Activated CD4-positive, alpha-beta memory T cell treated with anti-CD3 and anti-CD28 coated beads, Interleukin-2, amount 10 ng/mL, durations not matched to agents 7 days and 5 days (primary cell): ENCODE measurements around the gene MTMR10. TPM values are rescaled to one million over a fixed set of nuclear protein-coding genes. Genes with fewer than 3 reads are reported as not detected.
A peak's percentile ranks its signal among the peaks of the same experiment; 100 is the strongest.

Experiments used
- CTCF ChIA-PET: fragments of 350-600 bp; sonication (Branson Sonifier 250); formaldehyde crosslinking; loops from one replicate; lab custom pipeline; 2021; ENCODE audit warnings: antibody characterized with exemption, inconsistent platforms; lab: Charles Lee
- POLR2A ChIA-PET: fragments of 350-600 bp; sonication (Branson Sonifier 250); formaldehyde crosslinking; loops from one replicate; lab custom pipeline; 2021; ENCODE audit warnings: antibody characterized with exemption; lab: Charles Lee
- DNase-seq: peaks from one replicate; pipeline ENCODE4 v3.0.0-alpha.2; 2020
- H3K27ac Mint-ChIP-seq: one replicate; pipeline ENCODE4 v1.8.0; 2021; ENCODE audit warnings: mild to moderate bottlenecking, mixed read lengths
- H3K27me3 Mint-ChIP-seq: one replicate; pipeline ENCODE4 v1.8.0; 2021; ENCODE audit warnings: mixed read lengths
- H3K36me3 Mint-ChIP-seq: one replicate; pipeline ENCODE4 v1.8.0; 2021; ENCODE audit warnings: low read depth, mixed read lengths
- H3K4me1 Mint-ChIP-seq: one replicate; pipeline ENCODE4 v1.8.0; 2021; ENCODE audit warnings: mixed read lengths
- H3K4me3 Mint-ChIP-seq: one replicate; pipeline ENCODE4 v1.8.0; 2021; ENCODE audit warnings: mild to moderate bottlenecking, mixed read lengths
- H3K9me3 Mint-ChIP-seq: one replicate; pipeline ENCODE4 v1.8.0; 2021; ENCODE audit warnings: mixed read lengths
- total RNA-seq, 2 experiments: library from RNA; stranded (reverse); gene quantifications; one replicate each; pipeline ENCODE4 v1.2.3, GENCODE V29; 2021

Gene MTMR10
- total RNA-seq, 2 experiments from 2014 or later, result 21.8 to 23.3 TPM

DNA sequence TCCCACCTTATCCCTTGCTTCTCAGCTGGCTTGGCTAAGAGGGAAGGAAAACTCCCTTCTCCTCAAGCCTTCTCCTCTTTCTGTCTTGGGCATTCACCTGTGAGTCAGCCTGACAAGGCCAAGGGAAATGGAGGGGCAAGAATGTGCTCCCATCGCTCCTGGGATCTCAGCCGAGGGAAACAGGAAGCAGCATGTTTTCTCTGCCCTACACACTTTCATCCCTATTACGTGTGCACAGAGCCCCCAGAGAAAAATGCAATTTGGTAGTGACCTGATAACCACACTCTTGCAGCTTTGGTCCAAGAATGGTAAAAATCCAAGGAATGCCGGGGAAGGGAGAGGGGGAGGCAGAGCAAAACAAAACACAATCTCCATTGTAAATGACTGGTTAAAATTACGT is 32.9 kb upstream of the MTMR10 start:
- no peaks in the 10 kb centered on the region for H3K9me3 Mint-ChIP-seq
- no peak overlapping the region for H3K4me3 Mint-ChIP-seq
- no peaks in the 10 kb centered on the region for H3K36me3 Mint-ChIP-seq
- ChIA-PET POLR2A (no interaction called here), CTCF (no interaction called here)
- H3K4me1 Mint-ChIP-seq, result peaks cover 2% of the 10 kb centered on the region
- no peak overlapping the region for H3K27ac Mint-ChIP-seq
- DNase-seq, result no peak
- peaks cover 32% of the 10 kb centered on the region for H3K27me3 Mint-ChIP-seq

DNA sequence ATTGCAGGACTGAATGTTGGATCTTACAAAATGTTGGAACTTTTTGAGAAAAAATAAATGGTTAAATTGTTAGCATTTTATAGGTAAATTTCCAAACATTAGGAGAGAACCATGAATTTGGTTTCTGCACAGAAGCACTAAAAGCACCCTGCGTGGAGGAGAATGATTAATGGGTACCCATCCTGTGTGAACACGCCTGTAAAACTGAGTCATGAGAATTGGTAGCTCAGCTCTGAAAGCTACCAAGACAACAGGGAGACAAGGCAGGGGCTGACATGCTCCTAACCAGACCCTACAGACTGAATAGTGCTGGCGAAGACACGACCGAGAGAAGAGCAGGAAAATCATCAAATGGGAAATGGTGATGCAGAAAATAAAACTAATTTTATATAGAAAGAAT is 32.4 kb upstream of the MTMR10 start:
- Mint-ChIP-seq H3K9me3 (no peaks in the 10 kb centered on the region), H3K4me1 (peaks cover 2% of the 10 kb centered on the region), H3K4me3 (no peak overlapping the region), H3K27me3 (peaks cover 27% of the 10 kb centered on the region), H3K27ac (no peak overlapping the region), H3K36me3 (no peaks in the 10 kb centered on the region)
- no peak for DNase-seq
- CTCF ChIA-PET, result no interaction called here
- POLR2A ChIA-PET, result no interaction called here

DNA sequence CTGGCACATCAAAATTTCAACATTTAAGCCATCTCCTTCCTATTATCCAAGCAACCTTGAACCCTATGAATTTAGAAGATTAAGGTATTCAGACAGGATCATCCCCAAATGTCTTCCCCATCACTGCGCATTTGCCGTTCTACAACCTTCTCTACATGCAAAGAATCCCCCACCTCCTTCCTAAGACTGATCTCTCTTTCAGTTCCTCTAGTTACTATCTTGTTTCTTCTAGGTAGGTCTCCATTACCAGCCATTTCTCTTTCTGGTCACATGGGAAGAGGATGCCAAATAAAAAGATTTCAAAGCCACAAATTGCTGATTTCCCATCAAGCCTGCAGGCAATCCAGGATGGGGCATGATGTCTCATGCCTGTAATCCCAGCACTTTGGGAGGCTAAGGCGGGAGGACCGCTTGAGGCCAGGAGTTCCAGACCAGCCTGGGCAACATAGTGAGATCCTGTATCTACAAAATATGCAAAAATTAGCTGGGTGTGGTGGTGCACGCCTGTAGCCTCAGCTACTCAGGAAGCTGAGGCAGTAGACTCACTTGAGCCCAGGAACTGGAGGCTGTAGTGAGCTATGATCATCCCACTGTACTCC is 29.7 kb upstream of the MTMR10 start:
- Mint-ChIP-seq H3K4me3 (no peak overlapping the region), H3K36me3 (no peaks in the 10 kb centered on the region), H3K27ac (no peak overlapping the region), H3K4me1 (peaks cover 2% of the 10 kb centered on the region), H3K9me3 (no peaks in the 10 kb centered on the region), H3K27me3 (peaks cover 18% of the 10 kb centered on the region)
- DNase-seq, result no peak
- ChIA-PET POLR2A (interaction anchor here (0.6 kb wide), 1 partner anchor 9 kb away, joined by 3 read pairs; no protein-coding TSS in a partner anchor), CTCF (interaction anchor here (0.7 kb wide), 1 partner anchor 24 kb away, joined by 3 read pairs; no protein-coding TSS in a partner anchor)

DNA sequence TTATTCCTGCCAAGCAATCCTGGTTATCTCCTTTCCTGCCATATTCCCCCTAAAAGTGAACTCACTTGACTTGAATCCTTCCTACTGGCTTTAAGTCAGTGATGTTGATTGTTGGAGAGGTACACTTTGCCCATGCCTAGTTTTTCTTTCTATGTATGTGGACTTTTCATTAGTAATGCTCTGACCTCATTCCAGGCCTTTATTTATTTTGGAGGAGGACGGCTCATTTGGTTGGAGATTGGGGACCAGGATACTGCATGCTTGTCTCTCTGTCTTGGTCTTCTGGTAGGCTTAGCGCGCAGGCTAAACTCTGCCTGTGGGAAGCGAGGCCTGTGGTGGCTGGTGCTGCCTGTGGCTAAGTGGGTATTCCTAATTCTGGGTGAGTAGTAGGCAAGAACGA is 29.1 kb upstream of the MTMR10 start:
- CTCF ChIA-PET, result no interaction called here
- Mint-ChIP-seq H3K9me3 (no peaks in the 10 kb centered on the region), H3K4me3 (no peak overlapping the region), H3K27ac (no peak overlapping the region), H3K36me3 (no peaks in the 10 kb centered on the region), H3K27me3 (peaks cover 20% of the 10 kb centered on the region), H3K4me1 (peaks cover 2% of the 10 kb centered on the region)
- no peak for DNase-seq
- POLR2A ChIA-PET, result no interaction called here

DNA sequence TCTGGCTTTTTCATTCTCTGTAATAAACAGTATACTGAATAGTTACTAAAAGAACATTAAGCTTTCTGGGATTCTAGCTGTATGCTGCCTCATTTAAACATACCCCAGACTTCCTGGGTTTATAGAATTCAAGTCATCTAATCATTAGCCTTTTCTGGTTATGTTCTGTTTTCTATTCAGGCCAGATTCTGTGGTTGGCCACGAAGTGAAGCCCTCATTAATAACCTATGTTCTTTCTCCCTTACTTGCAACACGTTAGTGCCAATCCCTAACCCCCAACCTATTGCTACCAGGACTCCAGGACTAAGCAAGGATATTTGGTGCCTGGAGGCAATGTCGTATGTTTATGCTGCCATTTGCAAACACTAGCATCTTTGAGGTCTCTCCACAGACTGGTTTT is 28.6 kb upstream of the MTMR10 start:
- no peaks in the 10 kb centered on the region for H3K9me3 Mint-ChIP-seq

DNA sequence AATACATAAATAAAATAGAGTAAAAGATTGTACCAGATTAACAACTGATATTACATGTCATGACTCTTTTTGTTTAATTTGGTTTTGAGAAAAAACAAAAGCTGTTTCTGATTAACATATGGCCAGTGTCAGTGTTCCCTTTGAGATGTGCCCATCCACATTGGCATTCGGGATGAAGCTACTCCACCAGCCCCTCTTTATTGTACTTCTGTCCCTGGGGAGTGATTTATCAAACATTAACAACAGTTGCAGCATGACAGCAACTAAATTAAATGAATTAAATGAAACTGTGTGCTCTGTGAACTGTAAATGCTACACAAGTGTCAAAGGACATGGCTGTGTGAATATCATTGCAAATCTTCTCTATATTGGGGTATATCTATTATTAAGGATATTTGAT is 25.9 kb upstream of the MTMR10 start:
- Mint-ChIP-seq H3K36me3 (peaks cover 11% of the 10 kb centered on the region), H3K4me3 (no peak overlapping the region), H3K4me1 (peaks cover 16% of the 10 kb centered on the region), H3K27ac (no peak overlapping the region), H3K27me3 (peaks cover 28% of the 10 kb centered on the region), H3K9me3 (peaks cover 7% of the 10 kb centered on the region)
- POLR2A ChIA-PET, result interaction anchor here (0.9 kb wide), 1 partner anchor 26 kb away, joined by 3 read pairs; the partner anchor contains the start of gene MTMR10
- DNase-seq, result no peak
- CTCF ChIA-PET, result interaction anchor here (0.6 to 1.6 kb wide), 2 partner anchors 29 to 111 kb away, joined by 3 to 4 read pairs; no protein-coding TSS in a partner anchor

More for the DNA sequence above, 28.6 kb upstream of the MTMR10 start:
- peaks cover 4% of the 10 kb centered on the region for H3K4me1 Mint-ChIP-seq
- POLR2A ChIA-PET, result no interaction called here
- H3K27ac Mint-ChIP-seq, result no peak overlapping the region
- peaks cover 20% of the 10 kb centered on the region for H3K27me3 Mint-ChIP-seq
- DNase-seq, result no peak
- no peaks in the 10 kb centered on the region for H3K36me3 Mint-ChIP-seq
- no peak overlapping the region for H3K4me3 Mint-ChIP-seq
- CTCF ChIA-PET, result no interaction called here

DNA sequence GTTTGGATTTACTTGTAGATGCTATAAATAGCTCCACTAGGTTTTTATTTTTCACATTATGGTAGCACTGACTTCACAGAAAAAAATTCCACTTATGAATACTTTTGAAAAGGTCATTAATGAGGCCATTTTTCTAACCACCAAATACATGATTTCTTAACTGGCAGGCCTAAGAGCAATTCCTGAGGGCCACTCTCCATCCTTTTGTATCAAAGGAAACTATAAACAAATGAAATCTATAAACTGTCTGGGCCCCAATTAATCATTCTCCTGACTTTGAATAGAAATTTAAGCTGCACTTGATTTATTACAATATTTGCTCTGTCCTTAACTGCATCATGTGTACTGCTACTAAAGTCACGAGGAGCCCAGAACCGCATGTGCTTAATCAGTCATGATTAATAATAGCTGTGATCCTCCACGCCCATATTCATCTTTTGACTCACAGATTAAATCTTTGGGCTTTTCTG is 25.1 kb upstream of the MTMR10 start:
- no peak for DNase-seq
- POLR2A ChIA-PET, result interaction anchor here (0.9 kb wide), 1 partner anchor 25 kb away, joined by 3 read pairs; the partner anchor contains the start of gene MTMR10
- H3K4me1 Mint-ChIP-seq, result peaks cover 16% of the 10 kb centered on the region
- no peak overlapping the region for H3K27ac Mint-ChIP-seq
- CTCF ChIA-PET, result no interaction called here
- peaks cover 13% of the 10 kb centered on the region for H3K9me3 Mint-ChIP-seq
- no peak overlapping the region for H3K4me3 Mint-ChIP-seq
- peaks cover 30% of the 10 kb centered on the region for H3K27me3 Mint-ChIP-seq
- H3K36me3 Mint-ChIP-seq, result peaks cover 12% of the 10 kb centered on the region

DNA sequence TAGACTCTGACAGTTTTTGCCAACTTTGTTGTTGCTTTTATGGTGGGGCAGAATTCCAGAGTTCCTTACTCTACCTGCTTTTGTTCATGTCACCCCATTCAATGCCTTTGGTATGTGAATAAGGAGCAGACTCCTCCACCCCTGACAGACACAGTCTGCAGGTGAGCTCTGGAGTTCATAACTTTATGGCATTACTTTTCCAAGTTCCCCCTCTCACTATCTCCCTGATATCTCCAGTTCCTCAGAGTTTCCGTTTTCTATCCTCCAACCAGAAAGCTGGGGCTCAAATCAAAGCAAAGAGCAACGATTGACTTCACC is 23.1 kb upstream of the MTMR10 start:
- CTCF ChIA-PET, result interaction anchor here (1.6 kb wide), 1 partner anchor 50 kb away, joined by 3 read pairs; no protein-coding TSS in a partner anchor
- POLR2A ChIA-PET, result interaction anchor here (1.4 kb wide), 2 partner anchors 9 to 23 kb away, joined by 6 to 9 read pairs; partner anchors contain the start of gene MTMR10
- Mint-ChIP-seq H3K36me3 (peaks cover 12% of the 10 kb centered on the region), H3K4me3 (no peak overlapping the region), H3K27ac (no peak overlapping the region), H3K9me3 (peaks cover 13% of the 10 kb centered on the region), H3K27me3 (peaks cover 35% of the 10 kb centered on the region), H3K4me1 (peaks cover 17% of the 10 kb centered on the region)
- no peak for DNase-seq

DNA sequence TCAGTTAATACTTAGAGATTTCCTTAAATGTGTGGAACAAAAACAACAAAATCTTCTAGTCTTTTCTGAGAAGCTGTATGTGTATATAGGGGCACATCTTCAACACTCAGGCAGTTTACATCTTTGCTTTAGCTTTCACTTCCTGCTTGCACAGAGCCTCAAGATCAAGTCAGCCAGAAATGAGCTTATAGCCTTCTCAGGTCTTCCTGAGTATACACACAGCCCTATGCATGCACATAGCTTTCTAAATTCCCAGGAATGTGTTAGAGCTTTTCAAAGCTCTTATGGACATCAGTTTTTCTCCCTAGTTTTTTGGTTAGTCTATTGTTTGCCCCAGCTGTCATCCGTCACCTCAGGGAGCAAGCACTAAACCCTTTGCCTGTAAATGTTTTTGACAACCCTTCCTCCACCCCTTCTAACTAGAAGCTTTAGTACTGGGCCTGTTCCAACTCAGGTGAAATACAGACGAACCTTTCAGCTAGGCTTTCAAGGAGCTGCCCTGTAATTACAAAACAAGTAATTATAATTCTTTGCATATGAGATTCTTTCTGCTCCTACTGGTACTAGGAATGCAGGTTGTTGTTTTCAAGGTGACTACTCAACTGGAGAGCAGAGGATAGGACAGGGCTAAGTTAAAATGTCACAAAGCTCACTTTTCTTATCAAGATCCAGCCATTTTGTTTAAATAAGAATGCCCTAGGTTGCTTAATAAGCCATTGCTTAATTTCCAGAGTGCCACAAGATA is 22.6 kb upstream of the MTMR10 start:
- no peak overlapping the region for H3K4me3 Mint-ChIP-seq

DNA sequence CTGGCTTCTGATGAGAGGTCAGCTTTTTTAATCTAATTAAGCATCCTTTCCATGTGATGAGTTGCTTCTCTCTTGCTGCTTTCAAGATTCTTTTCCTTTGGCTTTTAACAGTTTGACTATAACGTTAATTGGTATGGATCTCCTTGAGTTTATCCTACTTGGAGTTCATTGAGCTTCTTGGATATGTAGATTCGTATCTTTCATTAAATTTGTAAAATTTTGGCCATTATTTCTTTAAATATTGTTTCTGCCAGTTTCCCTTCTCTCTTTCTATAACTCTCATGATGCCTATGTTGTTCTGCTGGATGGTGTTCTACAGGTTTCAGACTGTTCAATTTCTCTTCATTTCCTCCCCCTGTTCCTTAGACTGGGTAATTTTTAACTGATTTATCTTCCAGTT is 21.0 kb upstream of the MTMR10 start:
- Mint-ChIP-seq H3K4me3 (no peak overlapping the region), H3K36me3 (peaks cover 12% of the 10 kb centered on the region), H3K4me1 (peaks cover 26% of the 10 kb centered on the region), H3K9me3 (peaks cover 13% of the 10 kb centered on the region), H3K27ac (no peak overlapping the region), H3K27me3 (peaks cover 43% of the 10 kb centered on the region)
- ChIA-PET CTCF (no interaction called here), POLR2A (interaction anchor here (1.3 kb wide), 1 partner anchor 20 kb away, joined by 4 read pairs; the partner anchor contains the start of gene MTMR10)
- no peak for DNase-seq

More for the DNA sequence above, 22.6 kb upstream of the MTMR10 start:
- DNase-seq, result no peak
- Mint-ChIP-seq H3K36me3 (peaks cover 12% of the 10 kb centered on the region), H3K4me1 (peaks cover 21% of the 10 kb centered on the region), H3K9me3 (peaks cover 13% of the 10 kb centered on the region), H3K27me3 (peaks cover 38% of the 10 kb centered on the region), H3K27ac (no peak overlapping the region)
- ChIA-PET CTCF (interaction anchor here (1.1 to 1.6 kb wide), 2 partner anchors 22 to 50 kb away, joined by 3 to 4 read pairs; partner anchors contain the start of gene MTMR10), POLR2A (interaction anchor here (1.4 kb wide), 2 partner anchors 8 to 22 kb away, joined by 6 to 9 read pairs; partner anchors contain the start of gene MTMR10)

DNA sequence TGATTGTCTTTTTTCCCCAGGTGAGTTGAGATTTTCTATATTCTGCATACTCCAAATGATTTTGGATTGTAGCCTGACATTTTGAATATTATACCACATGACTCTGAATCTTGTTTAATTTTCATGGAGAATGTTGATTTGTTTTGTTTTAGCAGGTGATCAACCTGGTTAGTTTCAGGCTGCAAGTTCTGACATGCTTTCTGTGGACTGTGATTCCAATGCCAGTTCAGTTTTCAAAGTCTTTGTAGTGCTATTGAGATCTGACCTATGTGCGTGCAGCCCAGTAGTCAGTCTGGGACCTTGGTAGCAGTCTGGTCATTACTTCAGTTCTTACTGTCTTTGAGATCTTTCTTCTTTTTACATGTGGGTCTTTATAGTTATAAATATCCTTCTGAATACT is 18.6 kb upstream of the MTMR10 start:
- peaks cover 33% of the 10 kb centered on the region for H3K4me1 Mint-ChIP-seq
- H3K27me3 Mint-ChIP-seq, result peaks cover 52% of the 10 kb centered on the region
- ChIA-PET POLR2A (no interaction called here), CTCF (no interaction called here)
- H3K36me3 Mint-ChIP-seq, result peaks cover 13% of the 10 kb centered on the region
- no peak for DNase-seq
- peaks cover 13% of the 10 kb centered on the region for H3K9me3 Mint-ChIP-seq
- no peak overlapping the region for H3K27ac Mint-ChIP-seq
- H3K4me3 Mint-ChIP-seq, result no peak overlapping the region

DNA sequence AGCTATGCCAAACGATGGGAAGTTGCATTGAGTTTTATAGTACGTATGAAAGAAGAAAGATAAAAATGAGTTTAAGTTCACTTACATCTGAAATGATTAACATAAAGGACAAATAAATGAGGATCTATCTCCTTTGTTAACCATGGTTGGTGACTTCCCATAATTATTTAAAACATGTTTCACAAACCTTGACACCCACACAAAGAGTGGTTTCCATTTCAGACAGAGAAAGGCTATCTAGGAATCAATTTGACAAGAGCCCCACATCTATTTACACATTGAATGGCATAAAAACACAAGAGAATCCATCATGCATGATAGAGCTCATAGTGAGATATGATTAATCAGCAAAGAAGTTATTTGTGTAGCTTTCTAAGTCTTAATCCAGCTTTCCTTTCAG is 14.2 kb upstream of the MTMR10 start:
- H3K9me3 Mint-ChIP-seq, result no peaks in the 10 kb centered on the region
- CTCF ChIA-PET, result interaction anchor here (1.5 to 1.6 kb wide), 2 partner anchors 15 to 25 kb away, joined by 4 read pairs; partner anchors contain the start of gene MTMR10
- no peak for DNase-seq

More for the DNA sequence above, 14.2 kb upstream of the MTMR10 start:
- Mint-ChIP-seq H3K27ac (peak overlapping the region; percentile 13), H3K4me1 (peaks cover 43% of the 10 kb centered on the region), H3K36me3 (peaks cover 2% of the 10 kb centered on the region), H3K27me3 (peaks cover 51% of the 10 kb centered on the region), H3K4me3 (no peak overlapping the region)
- POLR2A ChIA-PET, result interaction anchor here (0.6 to 4.1 kb wide), 3 partner anchors 8 to 61 kb away, joined by 3 to 26 read pairs (median 9); partner anchors contain the start of gene MTMR10
